GM21723 (cell line): Measurements from ENCODE around the gene COBLL1.

Experiments
- ATAC-seq: cut with Tn5 transposase; IDR thresholded peaks from one replicate; pipeline ENCODE4 v1.9.1; 2021; ENCODE audit warnings: mild to moderate bottlenecking, moderate library complexity; ENCODE audit not compliant: unreplicated experiment

Gene COBLL1

GRCh38 chr2:164691346-164691887, 150.2 kb downstream of the COBLL1 start:
- ATAC-seq = no peak

- no peak for ATAC-seq
These were observed 151.3 kb downstream of the COBLL1 start for GRCh38 chr2:164690361-164690760.

GRCh38 chr2:164688896-164689419, 152.7 kb downstream of the COBLL1 start:
- ATAC-seq = no peak

GRCh38 chr2:164681009-164681408, 160.6 kb downstream of the COBLL1 start:
- no peak for ATAC-seq

GRCh38 chr2:164678631-164679149, 162.9 kb downstream of the COBLL1 start:
- ATAC-seq = no peak

- ATAC-seq = no peak
These were observed 163.9 kb downstream of the COBLL1 start for GRCh38 chr2:164677733-164678132.

- ATAC-seq = no peak
These were observed 164.4 kb downstream of the COBLL1 start for GRCh38 chr2:164677271-164677670.

- ATAC-seq = no peak
These were observed 165.9 kb downstream of the COBLL1 start for GRCh38 chr2:164675687-164676086.

- no peak for ATAC-seq
These were observed 166.6 kb downstream of the COBLL1 start for GRCh38 chr2:164675027-164675426.

- ATAC-seq = no peak
These were observed 169.8 kb downstream of the COBLL1 start for GRCh38 chr2:164671664-164672396.

- ATAC-seq = no peak
These were observed 172.3 kb downstream of the COBLL1 start for GRCh38 chr2:164669291-164669690.

GRCh38 chr2:164667566-164667965, 174.1 kb downstream of the COBLL1 start:
- no peak for ATAC-seq

- no peak for ATAC-seq
These were observed 177.6 kb downstream of the COBLL1 start for GRCh38 chr2:164664070-164664469.

GRCh38 chr2:164662868-164663631, 178.6 kb downstream of the COBLL1 start:
- ATAC-seq = no peak

GRCh38 chr2:164662066-164662465, 179.6 kb downstream of the COBLL1 start:
- no peak for ATAC-seq

GRCh38 chr2:164661349-164661748, 180.3 kb downstream of the COBLL1 start:
- no peak for ATAC-seq

GRCh38 chr2:164657129-164657528, 184.5 kb downstream of the COBLL1 start:
- ATAC-seq = no peak

GRCh38 chr2:164655750-164656149, 185.9 kb downstream of the COBLL1 start:
- ATAC-seq = no peak

GRCh38 chr2:164655336-164655735, 186.3 kb downstream of the COBLL1 start:
- no peak for ATAC-seq

GRCh38 chr2:164651361-164651760, 190.3 kb downstream of the COBLL1 start:
- ATAC-seq = no peak

- no peak for ATAC-seq
These were observed 197.5 kb downstream of the COBLL1 start for GRCh38 chr2:164644036-164644700.
